WTC11 (cell line): ENCODE measurements around the gene SLC12A9. TPM values are rescaled to one million over a fixed set of nuclear protein-coding genes. Genes with fewer than 3 reads are reported as not detected.

Experiments
- ATAC-seq: fragments of 200-7000 bp; cut with Tn5 transposase; 2 replicates; pipeline ENCODE4 v1.10.0; 2021; ENCODE audit warnings: mild to moderate bottlenecking, moderate library complexity
- CTCF ChIA-PET: fragments of 300-600 bp; sonication (Branson Sonifier 250); formaldehyde crosslinking; loops from one replicate; lab custom pipeline; 2021; ENCODE audit warnings: antibody characterized with exemption; lab: Charles Lee
- POLR2A ChIA-PET: fragments of 350-600 bp; sonication (Branson Sonifier 250); formaldehyde crosslinking; loops from one replicate; lab custom pipeline; 2021; ENCODE audit warnings: antibody characterized with exemption; lab: Charles Lee
- DNase-seq: peaks from one replicate; pipeline ENCODE4 v3.0.0; 2021; ENCODE audit warnings: low spot score
- H3K27ac Mint-ChIP-seq: 2 replicates; pipeline ENCODE4 v1.8.0; 2021; ENCODE audit warnings: mixed read lengths
- H3K27me3 Mint-ChIP-seq: 2 replicates; pipeline ENCODE4 v1.8.0; 2021; ENCODE audit warnings: low read depth, mild to moderate bottlenecking, moderate library complexity, mixed read lengths
- H3K36me3 Mint-ChIP-seq: 2 replicates; pipeline ENCODE4 v1.8.0; 2021; ENCODE audit warnings: mixed read lengths
- H3K4me1 Mint-ChIP-seq: 2 replicates; pipeline ENCODE4 v1.8.0; 2022; ENCODE audit warnings: mixed read lengths
- H3K4me3 Mint-ChIP-seq: 2 replicates; pipeline ENCODE4 v1.8.0; 2021; ENCODE audit warnings: mild to moderate bottlenecking, moderate library complexity, mixed read lengths
- H3K9me3 Mint-ChIP-seq: 2 replicates; pipeline ENCODE4 v1.8.0; 2021; ENCODE audit warnings: mixed read lengths
- EMX1 ChIP-seq: fragments of 250-450 bp; sonication (Bioruptor Pico); IDR thresholded peaks from 2 replicates; pipeline ENCODE4 v1.8.0; 2021; ENCODE audit warnings: mild to moderate bottlenecking
- ETV6 ChIP-seq: sonication (generic); formaldehyde crosslinking; IDR thresholded peaks from 2 replicates; pipeline ENCODE4 v1.8.1; 2022; ENCODE audit warnings: mild to moderate bottlenecking, missing genetic modification reagents
- GABPB1 ChIP-seq: sonication (generic); formaldehyde crosslinking; IDR thresholded peaks from 2 replicates; pipeline ENCODE4 v1.8.1; 2023; ENCODE audit warnings: mild to moderate bottlenecking, missing genetic modification reagents
- GTF2I ChIP-seq: fragments of 250-450 bp; sonication (Bioruptor Pico); conservative IDR thresholded peaks from 2 replicates; pipeline ENCODE4 v1.4.0; 2021; ENCODE audit warnings: mild to moderate bottlenecking
- JAZF1 ChIP-seq: fragments of 250-450 bp; sonication (Bioruptor Pico); IDR thresholded peaks from 2 replicates; pipeline ENCODE4 v1.9.0; 2021; ENCODE audit warnings: moderate library complexity, mild to moderate bottlenecking, inconsistent platforms
- SP1 ChIP-seq: sonication (generic); formaldehyde crosslinking; conservative IDR thresholded peaks from 2 replicates; pipeline ENCODE4 v1.8.1; 2022; ENCODE audit warnings: missing genetic modification reagents
- TEAD4 ChIP-seq: sonication (generic); formaldehyde crosslinking; IDR thresholded peaks from 2 replicates; pipeline ENCODE4 v1.8.0; 2022; ENCODE audit warnings: mild to moderate bottlenecking, missing genetic modification reagents
- ZBTB21 ChIP-seq: sonication (generic); formaldehyde crosslinking; IDR thresholded peaks from 2 replicates; pipeline ENCODE4 v1.8.1; 2023; ENCODE audit warnings: mild to moderate bottlenecking, missing genetic modification reagents, borderline replicate concordance
- ZNF263 ChIP-seq: sonication (generic); formaldehyde crosslinking; IDR thresholded peaks from 2 replicates; pipeline ENCODE4 v1.8.1; 2022; ENCODE audit warnings: low read depth, mild to moderate bottlenecking, moderate library complexity, missing genetic modification reagents
- ZNF317 ChIP-seq: sonication (generic); formaldehyde crosslinking; IDR thresholded peaks from 2 replicates; pipeline ENCODE4 v1.8.1; 2023; ENCODE audit warnings: low read depth, mild to moderate bottlenecking, moderate library complexity, missing genetic modification reagents, borderline replicate concordance
- total RNA-seq: library from RNA; stranded (reverse); gene quantifications from 3 replicates; pipeline ENCODE4 v1.2.3, GENCODE V29; 2021
- TF ChIP-seq, protein P1 (sequence below): sonication (generic); formaldehyde crosslinking; IDR thresholded peaks from 2 replicates; pipeline ENCODE4 v1.8.1; 2022; ENCODE audit warnings: low read depth, missing genetic modification reagents, borderline replicate concordance
- TF ChIP-seq, protein P2 (sequence below): sonication (generic); formaldehyde crosslinking; IDR thresholded peaks from 2 replicates; pipeline ENCODE4 v1.8.1; 2022; ENCODE audit warnings: low read depth, mild to moderate bottlenecking, moderate library complexity, missing genetic modification reagents, borderline replicate concordance
- TF ChIP-seq, protein P3 (sequence below): fragments of 250-450 bp; sonication (Bioruptor Pico); conservative IDR thresholded peaks from 2 replicates; pipeline ENCODE4 v1.9.0; 2021; ENCODE audit warnings: mild to moderate bottlenecking
- TF ChIP-seq, protein P4 (sequence below): sonication (generic); formaldehyde crosslinking; IDR thresholded peaks from 2 replicates; pipeline ENCODE4 v1.8.0; 2022; ENCODE audit warnings: mild to moderate bottlenecking, missing genetic modification reagents
- TF ChIP-seq, protein P5 (sequence below): sonication (generic); formaldehyde crosslinking; IDR thresholded peaks from 2 replicates; pipeline ENCODE4 v1.8.1; 2023; ENCODE audit warnings: mild to moderate bottlenecking, missing genetic modification reagents, moderate library complexity
- TF ChIP-seq, protein P6 (sequence below): fragments of 250-450 bp; sonication (Bioruptor Pico); IDR thresholded peaks from 2 replicates; pipeline ENCODE4 v2.1.2; 2022; ENCODE audit warnings: mild to moderate bottlenecking, moderate library complexity

Gene SLC12A9
- total RNA-seq, 1 experiment from 2014 or later = 39.3 TPM

DNA sequence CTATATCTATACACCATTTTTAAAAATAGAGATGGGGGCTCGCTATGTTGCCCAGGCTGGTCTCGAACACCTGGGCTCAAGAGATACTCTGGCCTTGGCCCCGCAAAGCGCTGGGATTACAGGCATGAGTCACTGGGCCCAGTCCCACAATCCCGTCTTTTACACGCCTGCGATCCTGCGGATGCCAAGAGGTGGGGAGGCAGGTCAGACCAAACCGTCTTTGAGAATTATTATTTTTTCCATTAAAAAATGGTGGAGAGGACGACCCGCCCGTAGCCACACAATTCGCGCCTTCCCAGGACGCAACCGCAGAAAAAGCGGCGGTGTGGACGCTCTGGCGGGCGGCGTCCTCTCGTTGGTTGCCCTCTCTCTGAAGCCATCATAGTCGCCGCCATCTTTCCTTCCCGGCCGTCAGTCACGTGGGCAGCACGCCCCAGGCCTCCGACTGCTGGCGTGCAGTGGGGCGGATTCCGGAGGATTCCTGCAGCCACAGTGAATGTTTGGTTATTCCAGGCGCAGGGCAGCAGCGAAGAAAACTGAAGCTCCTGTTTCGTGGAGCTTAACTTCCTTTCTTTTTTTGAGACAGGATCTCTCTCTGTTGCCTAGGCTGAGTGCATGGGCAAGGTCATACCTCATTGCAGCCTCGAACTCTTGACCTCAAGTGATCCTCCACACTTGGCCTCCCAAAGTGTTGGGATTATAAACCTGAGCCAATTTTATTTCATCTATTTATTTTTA lies 15.2 kb upstream of the SLC12A9 start (continued):
- TF ChIP-seq, protein P1, sequence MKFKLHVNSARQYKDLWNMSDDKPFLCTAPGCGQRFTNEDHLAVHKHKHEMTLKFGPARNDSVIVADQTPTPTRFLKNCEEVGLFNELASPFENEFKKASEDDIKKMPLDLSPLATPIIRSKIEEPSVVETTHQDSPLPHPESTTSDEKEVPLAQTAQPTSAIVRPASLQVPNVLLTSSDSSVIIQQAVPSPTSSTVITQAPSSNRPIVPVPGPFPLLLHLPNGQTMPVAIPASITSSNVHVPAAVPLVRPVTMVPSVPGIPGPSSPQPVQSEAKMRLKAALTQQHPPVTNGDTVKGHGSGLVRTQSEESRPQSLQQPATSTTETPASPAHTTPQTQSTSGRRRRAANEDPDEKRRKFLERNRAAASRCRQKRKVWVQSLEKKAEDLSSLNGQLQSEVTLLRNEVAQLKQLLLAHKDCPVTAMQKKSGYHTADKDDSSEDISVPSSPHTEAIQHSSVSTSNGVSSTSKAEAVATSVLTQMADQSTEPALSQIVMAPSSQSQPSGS = no peak
- TF ChIP-seq ZNF263 = no peak
- no peak for TF ChIP-seq EMX1 (CRISPR knock-in tag)
- TF ChIP-seq ZBTB21 = no peak
- peak; percentile 84 for TF ChIP-seq SP1 (CRISPR knock-in tag)
- TF ChIP-seq GTF2I (CRISPR knock-in tag) = 0 out of 2 replicates have a peak, but pooled peaks have one; percentile 31
- TF ChIP-seq ZNF317 (CRISPR knock-in tag) = no peak
- TF ChIP-seq, protein P2, sequence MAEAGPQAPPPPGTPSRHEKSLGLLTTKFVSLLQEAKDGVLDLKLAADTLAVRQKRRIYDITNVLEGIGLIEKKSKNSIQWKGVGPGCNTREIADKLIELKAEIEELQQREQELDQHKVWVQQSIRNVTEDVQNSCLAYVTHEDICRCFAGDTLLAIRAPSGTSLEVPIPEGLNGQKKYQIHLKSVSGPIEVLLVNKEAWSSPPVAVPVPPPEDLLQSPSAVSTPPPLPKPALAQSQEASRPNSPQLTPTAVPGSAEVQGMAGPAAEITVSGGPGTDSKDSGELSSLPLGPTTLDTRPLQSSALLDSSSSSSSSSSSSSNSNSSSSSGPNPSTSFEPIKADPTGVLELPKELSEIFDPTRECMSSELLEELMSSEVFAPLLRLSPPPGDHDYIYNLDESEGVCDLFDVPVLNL (CRISPR knock-in tag) = no peak; the same call in 1 of the 2 replicates
- TF ChIP-seq, protein P3, sequence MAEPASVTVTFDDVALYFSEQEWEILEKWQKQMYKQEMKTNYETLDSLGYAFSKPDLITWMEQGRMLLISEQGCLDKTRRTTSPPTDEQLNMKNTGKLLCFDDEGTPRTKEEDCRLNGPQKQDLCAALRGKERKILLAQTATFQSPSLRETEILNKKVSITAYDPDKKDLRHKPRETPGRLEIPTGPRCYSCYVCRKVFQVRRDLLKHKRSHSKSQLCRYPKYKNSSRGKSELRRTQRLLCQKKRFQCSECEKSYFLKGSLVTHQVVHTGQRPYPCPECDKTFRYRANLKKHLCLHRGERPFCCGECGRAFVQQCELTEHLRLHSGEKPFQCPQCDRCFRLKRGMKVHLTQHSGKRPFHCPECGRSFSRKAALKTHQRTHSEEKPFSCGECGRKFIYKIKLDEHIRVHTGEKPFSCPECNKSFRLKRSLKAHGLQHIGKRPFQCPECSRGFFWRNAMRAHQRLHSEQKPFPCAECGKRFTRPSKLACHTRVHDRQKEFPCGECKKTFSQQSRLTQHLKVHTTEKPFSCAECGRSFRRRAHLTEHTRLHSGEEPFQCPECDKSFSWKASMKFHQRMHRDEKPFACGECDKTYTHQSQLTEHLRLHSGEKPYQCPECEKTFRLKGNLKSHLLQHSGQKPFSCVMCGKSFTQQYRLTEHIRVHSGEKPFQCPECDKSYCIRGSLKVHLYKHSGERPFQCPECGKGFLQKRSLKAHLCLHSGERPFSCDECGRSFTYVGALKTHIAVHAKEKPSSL = no peak
- peak; percentile 60; the same call in 1 of the 2 replicates for TF ChIP-seq ETV6 (CRISPR knock-in tag)
- TF ChIP-seq, protein P4, sequence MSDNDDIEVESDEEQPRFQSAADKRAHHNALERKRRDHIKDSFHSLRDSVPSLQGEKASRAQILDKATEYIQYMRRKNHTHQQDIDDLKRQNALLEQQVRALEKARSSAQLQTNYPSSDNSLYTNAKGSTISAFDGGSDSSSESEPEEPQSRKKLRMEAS = peak; percentile 90
- TF ChIP-seq GABPB1 (CRISPR knock-in tag) = no peak
- TF ChIP-seq JAZF1 (CRISPR knock-in tag) = no peak
- TF ChIP-seq, protein P5, sequence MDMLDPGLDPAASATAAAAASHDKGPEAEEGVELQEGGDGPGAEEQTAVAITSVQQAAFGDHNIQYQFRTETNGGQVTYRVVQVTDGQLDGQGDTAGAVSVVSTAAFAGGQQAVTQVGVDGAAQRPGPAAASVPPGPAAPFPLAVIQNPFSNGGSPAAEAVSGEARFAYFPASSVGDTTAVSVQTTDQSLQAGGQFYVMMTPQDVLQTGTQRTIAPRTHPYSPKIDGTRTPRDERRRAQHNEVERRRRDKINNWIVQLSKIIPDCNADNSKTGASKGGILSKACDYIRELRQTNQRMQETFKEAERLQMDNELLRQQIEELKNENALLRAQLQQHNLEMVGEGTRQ (CRISPR knock-in tag) = peak; percentile 99

DNA sequence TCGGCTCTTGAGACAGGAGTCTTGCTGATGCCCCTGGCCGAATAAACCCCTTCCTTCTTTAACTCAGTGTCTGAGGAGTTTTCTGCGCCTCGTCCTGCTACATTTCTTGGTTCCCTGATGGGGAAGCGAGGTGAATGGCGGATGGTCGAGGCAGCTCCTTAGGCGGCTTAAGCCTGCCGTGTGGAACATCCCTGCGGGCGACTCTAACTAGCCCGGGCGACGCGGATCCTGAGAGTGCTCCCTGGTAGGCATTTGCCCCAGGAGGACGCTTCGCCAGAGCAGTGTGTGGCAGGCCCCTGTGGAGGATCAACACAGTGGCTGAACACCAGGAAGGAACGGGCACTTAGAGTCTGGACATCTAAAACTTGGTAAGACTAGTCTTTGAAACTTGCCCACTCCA lies 13.2 kb upstream of the SLC12A9 start:
- no peak for ATAC-seq
- H3K27ac Mint-ChIP-seq = 0 out of 2 replicates have a peak overlapping the region, but pooled peaks have one; percentile 52
- no peak for DNase-seq
- TF ChIP-seq TEAD4 (CRISPR knock-in tag) = no peak
- TF ChIP-seq, protein P6, sequence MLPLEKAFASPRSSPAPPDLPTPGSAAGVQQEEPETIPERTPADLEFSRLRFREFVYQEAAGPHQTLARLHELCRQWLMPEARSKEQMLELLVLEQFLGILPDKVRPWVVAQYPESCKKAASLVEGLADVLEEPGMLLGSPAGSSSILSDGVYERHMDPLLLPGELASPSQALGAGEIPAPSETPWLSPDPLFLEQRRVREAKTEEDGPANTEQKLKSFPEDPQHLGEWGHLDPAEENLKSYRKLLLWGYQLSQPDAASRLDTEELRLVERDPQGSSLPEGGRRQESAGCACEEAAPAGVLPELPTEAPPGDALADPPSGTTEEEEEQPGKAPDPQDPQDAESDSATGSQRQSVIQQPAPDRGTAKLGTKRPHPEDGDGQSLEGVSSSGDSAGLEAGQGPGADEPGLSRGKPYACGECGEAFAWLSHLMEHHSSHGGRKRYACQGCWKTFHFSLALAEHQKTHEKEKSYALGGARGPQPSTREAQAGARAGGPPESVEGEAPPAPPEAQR (CRISPR knock-in tag) = no peak
- no peak for TF ChIP-seq EMX1 (CRISPR knock-in tag)
- TF ChIP-seq, all 79 proteins: peak for 0
- Mint-ChIP-seq H3K36me3 (peaks cover under 1% of the 10 kb centered on the region; the same call in 1 of the 2 replicates), H3K4me3 (no peak overlapping the region), H3K4me1 (peaks cover 44% of the 10 kb centered on the region), H3K9me3 (no peaks in the 10 kb centered on the region), H3K27me3 (no peaks in the 10 kb centered on the region)
- ChIA-PET POLR2A (no interaction called here), CTCF (no interaction called here)
